ENCODE data around the gene OR52L1.
"Not testable (repeated sequence)": the region's sequence is repeated elsewhere in the genome, so short reads cannot be mapped to it uniquely, and the experiment has no call there.

OR52L1 gene

DNA sequence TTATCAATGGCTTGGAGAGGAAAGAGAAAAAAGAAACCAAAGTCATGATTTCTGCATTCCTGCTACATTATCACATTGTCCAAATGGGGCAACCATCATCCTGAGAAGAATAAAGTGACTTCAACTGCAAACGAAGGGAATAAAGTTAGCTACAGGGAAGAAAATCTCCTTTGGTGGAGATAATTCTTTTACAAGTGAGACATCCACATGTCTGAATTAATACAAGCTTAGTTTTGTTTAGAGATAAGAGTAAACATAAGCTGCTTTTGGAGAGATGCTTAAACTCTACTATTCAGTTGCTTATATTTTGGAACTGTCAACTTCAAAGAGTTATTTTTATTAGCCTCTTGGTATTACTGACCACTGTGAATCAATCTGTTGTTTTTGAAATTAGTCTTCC, at the start of gene OR52L1:
OR52L1 (minus strand) TSS at position 101 of the 400 bp plus-strand sequence; CDS start at position 46, 55 bp downstream.
- DNase-seq: no peak

DNA sequence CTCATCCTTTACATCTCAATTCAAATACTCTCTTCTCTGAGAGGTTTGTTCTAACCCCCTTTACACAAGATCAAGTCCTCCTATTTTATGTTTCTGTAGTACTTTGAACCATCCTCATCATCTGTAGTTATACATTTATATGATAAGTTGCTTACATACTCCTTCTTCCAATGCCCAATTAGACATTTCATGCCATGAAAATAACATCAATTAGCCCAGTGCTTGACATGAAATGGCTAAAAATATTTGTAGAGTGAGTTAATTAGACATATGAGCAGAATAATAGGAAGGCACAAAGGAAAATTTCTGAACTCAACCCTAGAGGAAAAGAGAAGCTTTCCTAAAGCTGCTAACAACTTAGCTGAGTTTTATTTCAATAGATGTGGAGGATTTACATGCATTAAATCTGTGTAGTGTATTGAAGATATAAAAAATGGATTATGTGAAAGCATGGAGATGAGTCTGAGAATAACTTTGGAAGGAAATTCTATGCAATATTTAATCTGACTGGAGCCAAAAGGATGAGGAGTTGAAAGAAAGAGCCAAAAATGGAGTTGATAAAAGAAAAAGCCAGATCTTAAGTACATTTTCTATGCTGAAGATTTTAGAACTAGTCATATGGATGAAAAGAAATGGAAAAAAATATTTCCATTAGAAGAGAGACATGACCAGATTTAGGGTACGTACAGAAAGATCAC, 44.1 kb upstream of the OR52L1 start, which contains the start of gene OR56A1:
OR56A1 (minus strand) TSS at position 51 of the 698 bp plus-strand sequence. CDS start 3,066 bp downstream, outside the sequence.
- no peak for DNase-seq

DNA sequence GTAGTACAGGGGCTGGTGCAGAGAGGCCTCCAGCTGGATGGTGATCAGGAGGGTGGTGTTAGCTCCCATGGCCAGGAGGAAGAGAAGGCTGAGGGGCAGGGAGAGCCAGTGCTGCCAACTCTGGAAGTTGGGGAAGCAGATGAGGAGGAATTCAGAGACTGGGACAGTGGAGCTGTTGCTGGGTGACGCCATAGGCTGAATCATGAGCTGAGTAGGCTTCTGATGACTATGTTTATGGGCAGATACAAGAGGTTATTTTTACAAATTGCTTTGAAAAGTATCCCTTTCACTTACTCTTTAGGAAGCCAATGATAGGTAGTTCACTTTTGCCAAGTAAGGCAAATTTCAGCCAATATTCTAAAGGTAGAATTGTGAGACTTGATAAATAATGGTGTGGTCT, 40.7 kb upstream of the OR52L1 start:
- no peak for DNase-seq

DNA sequence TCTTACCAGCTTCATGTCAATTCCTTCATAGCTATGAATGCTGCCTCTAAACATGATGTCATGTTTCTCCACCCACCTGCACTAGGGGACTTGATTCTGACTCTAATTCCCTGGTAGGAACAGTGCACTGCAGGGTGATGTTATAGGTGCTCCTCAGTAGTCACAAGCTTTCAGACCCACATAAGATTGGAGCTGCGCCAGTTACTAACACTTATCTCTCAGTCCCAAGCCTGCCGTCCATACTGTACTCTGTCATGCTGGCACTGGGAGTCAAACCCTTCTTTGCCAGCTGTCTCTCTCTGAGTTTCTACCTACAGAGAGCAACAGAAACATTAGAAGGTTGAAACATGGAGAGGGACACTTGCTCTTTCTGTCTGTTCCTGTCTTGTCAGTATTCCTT, 38.3 kb upstream of the OR52L1 start:
- no peak for DNase-seq

DNA sequence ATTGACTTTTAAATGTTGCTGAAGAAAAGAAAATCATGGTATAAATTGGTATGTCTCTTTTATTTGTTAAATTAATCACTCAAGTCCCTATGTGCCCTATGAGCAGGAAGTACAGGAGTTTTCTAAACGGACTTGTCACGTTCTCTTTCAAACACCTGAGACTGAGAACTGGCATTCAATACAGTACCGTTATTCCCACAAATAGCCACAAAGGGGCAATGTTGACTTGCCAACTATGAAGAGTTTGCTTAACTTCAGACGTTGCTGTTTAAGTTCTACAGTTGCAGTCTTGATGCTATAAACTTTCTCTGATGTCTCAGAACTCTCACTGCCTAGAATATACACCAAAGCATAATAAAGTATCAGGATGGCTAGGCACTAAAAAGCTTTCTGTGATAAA, 36.2 kb upstream of the OR52L1 start:
- no peak for DNase-seq

DNA sequence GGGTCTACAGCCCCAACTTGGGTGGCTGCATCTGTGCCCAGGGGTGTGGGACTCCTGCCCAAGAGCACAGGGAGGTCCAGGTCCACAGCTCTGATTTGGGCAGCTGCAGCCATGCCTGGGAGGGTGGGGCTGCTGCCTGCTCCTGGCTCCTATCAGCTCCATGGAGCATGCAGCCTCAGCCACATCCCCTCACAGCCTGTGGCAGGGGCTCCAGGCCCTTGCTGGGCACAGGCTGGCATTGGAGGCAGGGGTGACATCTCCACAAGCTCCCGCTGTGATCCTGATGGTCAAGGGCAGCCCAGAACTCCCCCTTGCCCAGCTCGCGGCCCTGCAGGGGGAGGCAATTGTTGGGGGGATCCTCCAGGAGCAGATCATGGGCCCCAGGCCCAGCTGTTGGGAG, 26.3 kb upstream of the OR52L1 start:
- no peak for DNase-seq

DNA sequence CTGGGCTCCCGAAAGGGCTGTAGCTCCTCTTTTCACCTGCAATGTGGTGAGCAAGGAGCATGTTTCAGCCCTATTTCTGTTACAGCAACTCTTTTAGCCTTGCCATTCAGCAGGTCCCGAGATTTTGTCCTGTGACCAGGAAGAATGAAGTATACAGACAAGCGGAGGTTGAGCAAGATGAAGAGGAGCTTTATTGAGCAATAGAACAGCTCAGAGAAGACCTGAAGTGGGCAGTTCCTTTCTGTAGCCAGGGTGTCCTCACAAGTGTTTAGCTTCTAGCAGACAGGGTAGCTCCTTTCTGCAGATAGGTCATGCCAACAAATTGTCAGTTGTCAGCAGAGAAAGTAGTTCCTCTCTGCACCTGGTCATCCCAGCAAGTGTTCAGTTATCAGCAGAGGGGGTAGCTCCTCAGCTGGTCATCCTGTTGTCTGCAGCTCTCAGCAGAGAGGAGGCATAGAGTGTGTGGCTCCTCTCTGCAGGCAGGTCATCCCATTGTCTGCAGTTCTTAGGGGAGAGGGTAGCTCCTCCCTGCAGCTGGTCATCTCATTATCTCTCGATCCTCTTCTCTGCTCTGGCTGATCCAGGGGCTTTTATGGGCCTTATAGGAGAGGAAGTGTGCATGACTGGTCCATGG, 25.4 kb upstream of the OR52L1 start:
- DNase-seq: no peak

DNA sequence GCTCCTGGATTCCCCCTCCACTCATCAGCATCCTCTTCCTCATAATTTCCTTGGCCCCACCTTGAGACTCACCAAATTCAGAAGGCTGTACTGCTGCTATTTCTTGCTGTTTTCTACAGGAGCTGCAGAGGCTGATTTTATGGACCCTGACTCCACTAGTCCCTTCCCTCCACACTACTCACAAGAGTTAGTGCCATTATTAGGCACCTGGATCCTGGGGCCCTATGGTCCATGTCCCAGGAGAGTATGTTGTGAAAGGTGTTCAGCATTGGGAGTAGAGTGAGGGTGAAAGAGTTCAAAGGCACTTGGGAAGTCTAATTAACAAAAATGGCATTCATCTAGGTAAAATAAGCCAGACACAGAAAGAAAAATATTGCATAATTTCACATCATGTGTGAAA, 20.1 kb upstream of the OR52L1 start, which contains the start of gene OR56A4:
OR56A4 (minus strand) TSS at position 101 of the 400 bp plus-strand sequence. CDS start 3,954 bp downstream, outside the sequence.
- no peak for DNase-seq

DNA sequence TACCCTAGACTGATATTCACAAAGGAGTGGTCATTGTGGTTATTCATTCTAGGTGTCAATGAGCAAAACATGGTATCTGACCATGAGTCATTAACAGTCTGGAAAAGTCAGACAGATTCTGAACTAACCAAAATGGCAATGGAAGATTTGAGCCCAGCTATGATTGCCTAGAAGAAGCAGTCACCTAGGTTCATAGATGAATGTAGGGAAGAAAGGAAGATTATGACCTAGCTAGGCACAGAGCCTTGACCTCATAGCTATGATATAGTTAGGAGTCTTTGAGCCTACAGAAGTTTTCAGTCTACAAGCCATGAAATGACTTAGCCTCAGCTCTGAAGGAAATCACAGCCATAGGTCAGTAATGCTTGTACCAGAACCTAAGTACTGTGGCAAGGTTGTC, 19.6 kb upstream of the OR52L1 start:
- DNase-seq: no peak

DNA sequence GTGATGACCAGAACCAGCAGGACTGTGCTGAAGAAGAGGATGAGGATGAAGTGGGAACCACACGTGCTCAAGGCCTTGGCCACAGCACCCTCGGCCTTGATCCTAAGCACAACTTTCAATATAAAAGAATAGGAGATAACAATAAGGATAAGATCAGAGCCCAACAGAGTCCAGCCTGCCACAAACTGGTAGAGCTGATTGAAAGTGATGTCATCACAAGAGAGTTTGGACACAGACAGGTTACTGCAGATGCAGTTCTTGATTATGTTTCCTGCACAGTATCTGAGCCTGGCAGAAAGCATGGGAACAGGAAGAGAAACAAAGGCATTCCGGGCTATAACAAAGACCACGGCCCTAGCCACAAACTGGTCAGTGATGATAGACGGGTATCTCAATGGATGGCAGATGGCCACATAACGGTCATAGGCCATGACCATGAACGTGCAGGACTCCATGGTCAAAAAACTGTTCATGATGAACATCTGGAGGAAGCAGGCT, 15.5 kb upstream of the OR52L1 start:
- DNase-seq: no peak

DNA sequence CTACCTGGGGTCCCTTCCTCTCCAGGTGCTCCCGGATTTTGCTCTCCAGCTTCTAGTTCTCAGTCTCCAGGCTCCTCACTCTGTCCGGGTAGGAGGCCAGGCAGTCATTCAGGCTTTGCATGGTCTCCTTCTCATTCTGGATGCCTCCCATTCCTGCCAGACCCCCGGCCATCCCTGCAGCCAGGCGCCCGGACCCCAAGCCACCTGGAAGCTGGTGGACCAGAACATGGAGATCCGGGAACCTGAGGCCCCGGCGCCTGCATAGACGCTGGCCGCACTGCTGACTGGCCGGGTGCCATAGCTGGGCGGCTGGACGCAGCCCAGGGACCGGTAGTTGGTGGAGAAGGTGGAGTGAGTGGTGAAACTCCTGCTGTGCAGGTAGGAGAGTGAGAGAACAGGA, 8.0 kb upstream of the OR52L1 start:
- DNase-seq: no peak

DNA sequence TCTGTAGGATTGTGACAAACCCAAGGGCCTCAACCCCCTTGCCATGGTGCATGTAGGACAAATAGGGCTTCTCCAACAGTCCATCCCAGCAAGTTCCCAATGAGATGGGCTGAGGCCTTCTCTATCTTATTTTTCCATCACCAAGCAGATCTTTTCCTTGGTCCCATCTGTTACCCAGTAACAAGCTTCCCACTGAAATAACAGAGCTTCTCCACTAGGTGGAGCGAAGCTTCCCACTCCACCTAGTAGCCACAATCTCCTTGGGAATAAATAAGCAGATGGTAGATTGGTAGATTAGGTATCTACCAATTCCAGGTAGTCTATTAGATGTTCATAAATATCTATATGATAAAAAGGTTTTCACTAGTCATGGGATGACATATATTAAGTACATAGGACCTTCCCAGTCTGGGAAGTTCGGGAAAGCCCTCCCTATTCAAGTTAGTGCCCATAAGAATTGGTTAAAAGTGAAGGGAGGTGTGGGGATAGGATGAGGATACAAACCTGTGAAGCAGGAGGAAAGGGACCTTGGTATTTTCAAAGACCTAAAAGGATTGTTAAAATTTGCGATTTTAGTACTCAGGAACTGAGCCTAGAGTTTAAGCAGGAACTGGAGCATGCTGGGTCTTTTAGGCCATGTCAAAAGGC, 5.9 kb upstream of the OR52L1 start:
- no peak for DNase-seq

DNA sequence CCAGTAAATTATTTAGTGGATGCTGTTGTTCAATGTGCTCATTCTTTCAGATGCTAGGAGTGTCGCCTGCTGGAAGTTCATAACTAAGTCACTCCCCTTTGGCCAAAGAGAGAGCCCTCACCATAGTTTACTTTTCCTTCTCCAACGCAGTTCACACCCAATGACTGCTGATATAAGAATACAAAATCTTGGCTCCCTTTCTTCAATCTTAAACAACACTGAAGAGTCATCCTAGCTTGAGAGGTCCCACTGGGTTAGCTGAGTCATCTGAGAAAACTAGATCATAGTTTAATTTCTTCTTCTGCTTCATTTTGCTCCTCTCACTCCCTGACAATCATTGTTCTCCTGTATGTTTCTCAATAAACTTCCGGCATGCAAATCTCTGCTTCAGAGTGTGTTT, 5.4 kb upstream of the OR52L1 start:
- no peak for DNase-seq

DNA sequence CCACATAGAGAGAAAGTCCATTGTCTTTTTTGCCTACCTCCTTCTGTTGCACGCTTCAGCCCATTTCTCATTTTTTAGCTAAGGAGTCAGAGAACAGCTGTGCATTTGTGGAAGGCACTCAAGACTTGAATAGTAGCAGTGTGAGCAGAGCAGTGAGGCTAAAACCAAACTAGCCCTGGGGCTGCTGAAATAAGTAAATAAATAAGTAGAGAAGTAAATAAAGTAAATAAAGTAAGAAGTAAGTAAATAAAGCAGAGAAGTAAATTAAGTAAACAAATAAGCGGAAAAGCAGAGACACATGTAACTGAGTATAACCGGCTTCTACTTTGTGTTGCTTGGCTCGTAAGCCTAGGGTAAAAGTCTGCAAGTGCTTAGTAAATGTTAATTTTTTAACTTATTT, 2.4 kb upstream of the OR52L1 start:
- no peak for DNase-seq

DNA sequence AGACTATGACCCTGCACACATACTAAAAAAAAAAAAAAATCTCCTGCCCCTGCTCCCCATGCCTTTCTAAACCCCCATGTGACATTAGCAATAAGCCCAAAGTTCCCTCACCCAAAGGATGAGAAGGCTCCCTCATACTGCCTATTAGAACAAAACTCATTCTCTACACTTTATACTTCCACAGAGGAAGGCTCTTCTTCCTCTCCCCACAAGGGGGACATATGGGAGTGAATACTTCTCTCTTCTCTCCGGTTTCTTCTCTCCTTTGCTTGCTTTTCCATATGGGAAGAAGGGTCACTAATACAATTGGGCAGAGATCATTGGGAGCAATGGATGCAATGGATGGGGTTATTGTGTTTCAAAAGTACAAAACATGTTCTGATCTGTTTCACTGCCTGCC, 3.3 kb downstream of the OR52L1 start:
- no peak for DNase-seq

DNA sequence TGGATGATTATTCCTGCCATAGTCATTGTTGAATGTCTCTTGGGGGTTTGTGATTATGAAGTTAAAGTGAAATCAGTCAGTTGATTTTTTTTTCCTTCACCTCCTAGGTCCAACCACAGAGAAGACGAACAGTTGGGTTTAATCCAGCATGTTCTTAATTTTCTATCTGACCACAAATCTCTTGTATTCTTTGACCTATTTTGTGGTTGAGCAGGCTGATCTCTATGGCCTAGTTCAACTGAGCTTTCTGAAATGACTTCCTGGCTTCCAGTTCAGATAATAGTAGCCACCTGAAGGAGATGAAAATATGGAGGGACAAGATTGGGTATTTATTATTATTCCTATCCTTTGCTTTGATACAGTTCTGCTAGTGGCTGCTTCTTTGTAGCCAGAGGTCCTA, 13.3 kb downstream of the OR52L1 start:
- DNase-seq: no peak

DNA sequence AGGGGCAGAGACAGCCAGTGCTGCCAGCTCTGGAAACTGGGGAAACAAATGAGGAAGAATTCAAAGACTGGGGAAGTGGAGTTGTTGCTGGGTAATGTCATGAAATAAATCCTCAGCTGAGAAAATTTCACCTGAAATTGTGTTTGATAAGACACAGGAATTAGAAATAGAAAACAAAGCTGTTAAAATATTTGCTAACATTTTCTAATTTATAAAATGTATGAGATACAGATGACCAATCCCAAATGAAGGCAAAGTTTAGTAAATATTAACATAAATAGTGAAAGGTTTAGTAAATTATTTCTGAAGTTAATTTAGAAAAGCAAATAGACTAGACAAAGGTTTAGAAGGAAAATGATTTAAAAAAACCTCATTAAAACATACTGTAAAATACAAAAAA, 18.4 kb downstream of the OR52L1 start, which contains the start of gene OR56A5:
OR56A5 (minus strand) TSS at position 101 of the 400 bp plus-strand sequence; CDS start at position 101, 0 bp downstream.
- DNase-seq: no peak

DNA sequence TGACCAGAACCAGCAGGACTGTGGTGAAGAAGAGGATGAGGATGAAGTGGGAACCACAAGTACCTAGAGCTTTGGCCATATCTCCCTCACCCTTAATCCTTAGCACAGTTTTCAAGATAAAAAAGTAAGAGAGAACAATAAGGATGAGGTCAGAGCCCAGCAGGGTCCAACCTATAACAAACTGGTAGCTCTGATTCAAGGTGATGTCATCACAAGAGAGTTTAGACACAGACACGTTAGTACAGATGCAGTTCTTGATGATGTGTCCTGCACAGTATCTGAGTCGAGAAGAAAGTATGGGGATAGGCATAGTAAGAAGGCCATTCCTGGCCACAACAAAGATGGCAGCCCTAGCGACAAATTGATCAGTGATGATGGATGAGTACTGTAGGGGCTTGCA, 19.1 kb downstream of the OR52L1 start:
- no peak for DNase-seq

DNA sequence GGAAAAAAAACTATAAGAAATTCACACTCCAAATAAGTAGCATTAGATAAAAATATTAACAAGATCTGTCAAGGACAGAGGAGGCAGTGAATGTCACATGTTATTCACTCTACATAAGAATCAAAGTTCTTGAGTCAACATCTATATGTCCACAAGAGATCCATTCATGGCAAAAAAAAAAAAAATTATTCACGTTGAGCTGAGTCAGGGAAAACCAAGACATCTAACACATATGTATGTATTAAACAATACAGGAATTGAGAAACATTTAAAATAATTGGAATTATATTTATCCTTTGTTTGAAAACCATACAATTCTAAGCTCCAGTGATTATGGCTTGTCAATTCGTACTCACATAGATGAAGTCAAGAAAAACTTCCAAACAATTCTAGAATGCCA, 19.8 kb downstream of the OR52L1 start:
- DNase-seq: no peak

DNA sequence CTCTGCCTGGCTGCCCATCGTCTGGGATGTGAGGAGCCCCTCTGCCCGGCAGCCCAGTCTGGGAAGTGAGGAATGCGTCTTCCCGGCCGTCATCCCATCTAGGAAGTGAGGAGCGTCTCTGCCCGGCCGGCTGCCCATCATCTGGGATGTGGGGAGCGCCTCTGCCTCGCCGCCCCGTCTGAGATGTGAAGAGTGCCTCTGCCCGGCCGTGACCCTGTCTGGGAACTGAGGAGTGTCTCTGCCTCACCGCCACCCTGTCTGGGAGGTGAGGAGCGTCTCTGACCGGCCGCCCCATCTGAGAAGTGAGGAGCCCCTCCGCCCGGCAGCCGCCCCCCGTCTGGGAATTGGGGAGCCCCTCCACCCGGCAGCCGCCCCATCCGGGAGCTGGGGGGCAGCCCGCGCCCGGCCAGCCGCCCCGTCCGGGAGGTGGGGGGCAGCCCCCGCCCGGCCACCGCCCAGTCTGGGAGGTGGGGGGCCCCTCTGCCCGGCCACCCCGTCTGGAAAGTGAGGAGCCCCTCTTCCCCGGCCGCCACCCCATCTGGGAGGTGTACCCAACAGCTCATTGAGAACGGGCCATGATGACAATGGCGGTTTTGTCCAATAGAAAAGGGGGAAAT, 26.0 kb downstream of the OR52L1 start:
- not testable (repeated sequence) for DNase-seq

DNA sequence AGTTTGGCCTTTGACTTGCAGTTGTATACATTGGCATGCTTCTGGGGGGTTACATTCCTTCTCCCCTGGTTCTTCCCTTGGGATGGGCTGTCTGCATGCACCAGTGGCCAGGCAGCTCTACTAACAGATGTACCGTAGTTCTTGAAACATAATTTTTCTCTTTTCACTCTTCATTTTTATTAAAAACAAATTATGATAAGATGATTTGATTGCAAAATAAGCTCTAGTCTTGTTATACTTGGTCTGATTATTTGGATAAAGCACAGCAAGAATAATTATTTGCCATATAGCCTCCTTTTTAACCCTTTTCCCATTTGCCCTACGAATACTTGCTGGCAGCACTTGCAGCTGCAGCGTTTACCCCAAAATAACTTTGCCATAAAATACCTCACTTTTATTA, 31.2 kb downstream of the OR52L1 start:
- DNase-seq: no peak

DNA sequence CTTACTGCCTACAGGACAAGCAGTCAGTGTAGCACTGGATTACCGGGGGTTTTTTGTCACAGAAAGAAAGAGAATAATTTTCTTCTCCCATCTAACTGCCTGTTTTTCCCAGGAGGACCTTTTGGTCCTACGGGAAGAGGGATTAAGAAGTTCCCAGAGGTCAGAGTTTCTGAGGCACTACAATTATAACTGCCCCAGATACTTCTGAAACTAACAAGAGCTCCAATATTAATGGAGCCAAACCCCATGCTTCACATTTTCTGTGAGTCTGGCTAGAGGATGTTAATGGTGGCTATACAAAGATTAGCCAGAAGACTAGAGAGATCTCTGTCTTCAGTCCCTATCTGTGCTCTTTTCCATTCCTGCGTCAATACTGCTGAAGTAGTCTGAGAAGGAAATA, 44.8 kb downstream of the OR52L1 start, which contains the start of gene OR56A3:
OR56A3 (plus strand) TSS at position 301 of the 400 bp plus-strand sequence. CDS start 5,096 bp downstream, outside the sequence.
- no peak for DNase-seq

DNA sequence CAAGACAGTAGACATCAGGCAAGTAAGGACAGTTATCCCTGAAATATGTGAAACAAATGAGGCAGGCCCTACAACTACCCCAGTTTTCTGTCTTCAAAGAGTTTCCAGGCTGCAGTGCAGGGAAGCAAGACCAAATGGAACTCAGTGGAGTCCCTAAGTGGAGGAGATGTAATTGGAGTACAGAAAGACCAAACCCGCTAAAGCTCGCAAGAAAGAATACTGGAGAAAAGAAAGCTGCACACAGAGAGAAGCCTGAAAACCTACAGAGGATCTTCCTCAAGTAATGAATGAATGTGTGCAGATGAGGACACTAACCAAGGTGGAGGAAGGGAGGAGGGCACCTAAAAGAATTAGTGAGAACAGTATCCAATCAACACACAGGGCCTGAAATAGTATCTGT, 46.0 kb downstream of the OR52L1 start:
- DNase-seq: no peak

Measured in NCI-H1092 (cell line).